Adrenal gland (tissue), 12 donors: ENCODE measurements around the gene MAGEA9. TPM values are rescaled to one million over a fixed set of nuclear protein-coding genes. Genes with fewer than 3 reads are reported as not detected.
"Not testable (repeated sequence)": the region's sequence is repeated elsewhere in the genome, so short reads cannot be mapped to it uniquely, and the experiment has no call there.

Experiments used
- DNase-seq, 7 donors: peaks; one replicate each; pipeline ENCODE4 v3.0.0-alpha.2; 2019 to 2020
- H3K27ac ChIP-seq, 5 donors: fragments of 200-600 bp; sonication (generic) in 4 of 5; 1 replicate in 3 of 5; 2 replicates in 2 of 5; pipeline versions ENCODE4 v1.5.1 to v1.8.0; 2016 to 2020; ENCODE audit warnings: mild to moderate bottlenecking in 1 of 5
- H3K27me3 ChIP-seq: fragments of 200-600 bp; 2 replicates; pipeline ENCODE4 v1.8.0; 2021
- H3K36me3 ChIP-seq, 2 donors: fragments of 200-600 bp; replicated peaks in 1 of 2; 1 replicate in 1 of 2; 2 replicates in 1 of 2; pipeline versions ENCODE4 v1.5.1 to v1.8.0; 2018 to 2022
- H3K4me1 ChIP-seq, 2 donors: fragments of 200-600 bp; replicated peaks in 1 of 2; 1 replicate in 1 of 2; 2 replicates in 1 of 2; pipeline versions ENCODE4 v1.5.1 to v1.8.0; 2018 to 2021
- H3K4me3 ChIP-seq, 4 donors: fragments of 200-600 bp; sonication (generic) in 3 of 4; one replicate each; pipeline ENCODE4 v1.5.1; 2016 to 2018
- H3K9me3 ChIP-seq, 3 donors: fragments of 200-600 bp; sonication (generic) in 1 of 3; replicated peaks in 1 of 3; 1 replicate in 2 of 3; 2 replicates in 1 of 3; pipeline versions ENCODE4 v1.5.1 to v1.8.0; 2016 to 2021
- CTCF ChIP-seq, 6 experiments: fragments of 450-650 bp in 4 of 6; fragments of 200-600 bp in 2 of 6; sonication (generic) in 1 of 6; IDR thresholded peaks; 1 replicate in 5 of 6; 2 replicates in 1 of 6; pipeline versions ENCODE4 v1.5.1 to v1.8.0; 2016 to 2021; ENCODE audit warnings: antibody characterized with exemption in 6 of 6, mild to moderate bottlenecking in 2 of 6, moderate library complexity in 1 of 6
- POLR2A ChIP-seq, 2 donors: fragments of 450-650 bp; IDR thresholded peaks; one replicate each; pipeline ENCODE4 v1.6.1; 2017; ENCODE audit warnings: antibody characterized with exemption in 2 of 2, mild to moderate bottlenecking in 2 of 2, moderate library complexity in 1 of 2
- WGBS, 4 donors: extraction: QIAGEN DNeasy Blood & Tissue Kit in 2 of 4; methylation state at CpG; one replicate each; pipeline versions ENCODE4 v1.1.5 to v1.1.7; 2013 to 2017; 5-methylcytosine and 5-hydroxymethylcytosine counted together
- intact Hi-C, 2 donors: fragments of 100-400 bp; cut with DNase I; formaldehyde crosslinking; loops; one replicate each; pipeline versions ENCODE4 v1.14.1 to v1.15.0; 2022 to 2023
- polyA plus RNA-seq, 3 donors: library from polyadenylated mRNA; stranded (reverse); fragments of 200-250 nt in 2 of 3; fragments of 350-450 nt in 1 of 3; fragmentation: Illumina TruSeq in 1 of 3; extraction: RNeasy Lipid Tissue Mini Kit (QIAGEN cat#74804) in 1 of 3; gene quantifications; one replicate each; pipeline ENCODE4 v1.2.3, GENCODE V29; 2013 to 2014
- small RNA-seq, 2 donors: library from RNA; depleted of rRNA; stranded (forward); fragments of <200 nt; gene quantifications; one replicate each; pipeline ENCODE3, GENCODE V24; 2016
- total RNA-seq, 9 donors: library from RNA; depleted of rRNA in 4 of 9; stranded (reverse); fragments of >200 nt in 4 of 9; fragments of 120-200 nt in 1 of 9; fragmentation: NEBNext Ultra II Directional in 1 of 9; extraction: Animal tissue kit (Norgen Biotek cat#: 25700) in 1 of 9; gene quantifications; one replicate each; pipeline versions ENCODE4 v1.1.0 to v1.2.4, GENCODE V29; 2013 to 2023
- donor health status: healthy with polysubstance abuse.
- donor health status: Bipolar disorder and iron deficiency.
- donor health status: DM: yes; HTN: yes; CAD: no.
- donor health status: DM: no; HTN: no; CAD: no.
- donor health status: DM: no; HTN: no; CAD: no.
- donor health status: DM: yes; HTN: yes; CAD: no.

Gene MAGEA9
- total and polyA plus RNA-seq, 12 donors: not detected

GRCh38 chrX:149831473-149831872, 49.7 kb downstream of the MAGEA9 start:
- no peak for DNase-seq
- H3K4me3 ChIP-seq: no peak overlapping the region
- no peaks in the 10 kb centered on the region for H3K4me1 ChIP-seq
- intact Hi-C loops: no loop called here
- no peak for TF ChIP-seq CTCF (IDR thresholded peaks at IDR 0.05)
- TF ChIP-seq POLR2A (IDR thresholded peaks at IDR 0.05): no peak
- no peak overlapping the region for H3K27ac ChIP-seq
- 57 to 94% (median 76%) methylated on average over 2 of the region's 2 CpGs for WGBS, 4 donors
- no peaks in the 10 kb centered on the region for H3K36me3 ChIP-seq
- no peaks in the 10 kb centered on the region for H3K9me3 ChIP-seq
- H3K27me3 ChIP-seq: peaks cover 3% of the 10 kb centered on the region

GRCh38 chrX:149836728-149837127, 55.0 kb downstream of the MAGEA9 start:
- H3K27me3 ChIP-seq, H3K4me3 ChIP-seq, intact Hi-C loops, H3K36me3 ChIP-seq, H3K27ac ChIP-seq, H3K4me1 ChIP-seq, DNase-seq, H3K9me3 ChIP-seq: not testable (repeated sequence)
- WGBS, 4 donors: 51 to 66% (median 63%) methylated on average over 5 of the region's 5 CpGs

- Histone ChIP-seq H3K27ac (no peak overlapping the region), H3K27me3 (no peaks in the 10 kb centered on the region), H3K4me3 (no peak overlapping the region), H3K4me1 (no peaks in the 10 kb centered on the region), H3K9me3 (no peaks in the 10 kb centered on the region), H3K36me3 (no peaks in the 10 kb centered on the region)
- no peak for DNase-seq
- intact Hi-C loops: no loop called here
- no peak for TF ChIP-seq CTCF (IDR thresholded peaks at IDR 0.05)
- TF ChIP-seq POLR2A (IDR thresholded peaks at IDR 0.05): no peak
These were observed 55.4 kb downstream of the MAGEA9 start for GRCh38 chrX:149837167-149837566.

Small RNA genes within 50 kb of the gene (small RNA-seq; reads per million reads assigned to genes)
- gene AC244098.1 (0 reads per million in 2 donors), gene AC244098.2 (0 reads per million in 2 donors), gene AC244098.3 (0 reads per million in 2 donors)

Other genes starting within 250 kb of the MAGEA9 start
- 10 to 100 TPM in 8 of 9 donors, 1 to 10 TPM in 1; 5.9 to 35.1 (median 22.4) TPM for gene EOLA1, start 240.9 kb upstream of the MAGEA9 start, total RNA-seq
- gene EOLA1, start 240.9 kb upstream of the MAGEA9 start, polyA plus RNA-seq: 10 to 100 TPM; 17.8 to 29.4 (median 24.2) TPM
- not detected for gene HSFX3, start 232.0 kb upstream of the MAGEA9 start, total RNA-seq
- not detected for gene HSFX3, start 232.0 kb upstream of the MAGEA9 start, polyA plus RNA-seq
- not detected for gene MAGEA9B, start 194.5 kb upstream of the MAGEA9 start, total RNA-seq
- not detected for gene MAGEA9B, start 194.5 kb upstream of the MAGEA9 start, polyA plus RNA-seq
- under 1 TPM in 2 of 9 donors, not detected in 7; 0.18 to 0.70 TPM for gene HSFX2, start 186.6 kb upstream of the MAGEA9 start, total RNA-seq
- 1 to 10 TPM in 2 of 3 donors, not detected in 1; 1.8 to 2.5 TPM for gene HSFX2, start 186.6 kb upstream of the MAGEA9 start, polyA plus RNA-seq
- gene TMEM185A, start 150.1 kb upstream of the MAGEA9 start, total RNA-seq: 10 to 100 TPM; 15.3 to 38.0 (median 26.0) TPM
- 10 to 100 TPM; 14.8 to 20.2 (median 16.8) TPM for gene TMEM185A, start 150.1 kb upstream of the MAGEA9 start, polyA plus RNA-seq
- not detected for gene MAGEA11, start 69.9 kb upstream of the MAGEA9 start, total RNA-seq
- not detected for gene MAGEA11, start 69.9 kb upstream of the MAGEA9 start, polyA plus RNA-seq
- gene HSFX1, start 7.9 kb upstream of the MAGEA9 start, total RNA-seq: 1 to 10 TPM in 6 of 9 donors, under 1 TPM in 3; 0.21 to 2.3 (median 1.6) TPM
- gene HSFX1, start 7.9 kb upstream of the MAGEA9 start, polyA plus RNA-seq: under 1 TPM; 0.51 to 0.80 (median 0.57) TPM
- not detected for gene MAGEA8, start 99.3 kb downstream of the MAGEA9 start, total RNA-seq
- gene MAGEA8, start 99.3 kb downstream of the MAGEA9 start, polyA plus RNA-seq: not detected
- gene HSFX4, start 147.6 kb downstream of the MAGEA9 start, total RNA-seq: not detected
- under 1 TPM in 1 of 3 donors, not detected in 2; 0.10 TPM for gene HSFX4, start 147.6 kb downstream of the MAGEA9 start, polyA plus RNA-seq
- 10 to 100 TPM; 17.2 to 34.1 (median 28.6) TPM for gene EOLA2, start 156.6 kb downstream of the MAGEA9 start, total RNA-seq
- gene EOLA2, start 156.6 kb downstream of the MAGEA9 start, polyA plus RNA-seq: 10 to 100 TPM; 27.8 to 53.2 (median 32.6) TPM